GM12864 (cell line): ENCODE results near the gene ZNF648.

Source experiments
- DNase-seq: peaks from one replicate; pipeline ENCODE4 v3.0.0-alpha.2; 2011; ENCODE audit warnings: low read depth
- H3K4me3 ChIP-seq: 2 replicates; pipeline ENCODE4 v1.5.1; 2011; ENCODE audit warnings: mild to moderate bottlenecking, low read depth, low read length, control low read depth
- TF ChIP-seq, protein P1 (sequence below): IDR thresholded peaks from 2 replicates; pipeline ENCODE4 v1.5.1; 2011; ENCODE audit warnings: low read depth, mild to moderate bottlenecking, moderate library complexity, low read length, control low read depth, inconsistent platforms; ENCODE audit errors: missing control alignments

Gene ZNF648

DNA sequence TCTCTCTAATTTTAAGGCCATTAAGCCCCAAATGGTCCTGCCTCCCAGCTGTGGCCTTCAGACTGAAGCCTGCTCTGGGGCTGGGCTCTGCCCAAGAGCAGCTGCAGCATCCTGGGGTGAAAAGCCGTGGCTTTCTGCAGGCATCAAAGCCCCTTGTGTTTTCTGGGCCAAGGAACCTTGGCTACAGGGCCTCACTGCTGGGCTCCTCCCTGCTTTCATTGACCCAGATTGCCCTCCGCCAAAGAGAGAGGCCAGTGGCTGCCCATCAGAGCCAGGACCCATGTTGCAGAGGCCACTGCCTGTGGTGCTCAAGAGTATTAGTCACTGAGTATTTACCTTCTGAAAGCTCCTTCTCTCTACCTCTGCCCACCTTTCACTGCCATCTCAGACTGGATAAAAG lies 1.6 kb downstream of the ZNF648 start:
- TF ChIP-seq, protein P1, sequence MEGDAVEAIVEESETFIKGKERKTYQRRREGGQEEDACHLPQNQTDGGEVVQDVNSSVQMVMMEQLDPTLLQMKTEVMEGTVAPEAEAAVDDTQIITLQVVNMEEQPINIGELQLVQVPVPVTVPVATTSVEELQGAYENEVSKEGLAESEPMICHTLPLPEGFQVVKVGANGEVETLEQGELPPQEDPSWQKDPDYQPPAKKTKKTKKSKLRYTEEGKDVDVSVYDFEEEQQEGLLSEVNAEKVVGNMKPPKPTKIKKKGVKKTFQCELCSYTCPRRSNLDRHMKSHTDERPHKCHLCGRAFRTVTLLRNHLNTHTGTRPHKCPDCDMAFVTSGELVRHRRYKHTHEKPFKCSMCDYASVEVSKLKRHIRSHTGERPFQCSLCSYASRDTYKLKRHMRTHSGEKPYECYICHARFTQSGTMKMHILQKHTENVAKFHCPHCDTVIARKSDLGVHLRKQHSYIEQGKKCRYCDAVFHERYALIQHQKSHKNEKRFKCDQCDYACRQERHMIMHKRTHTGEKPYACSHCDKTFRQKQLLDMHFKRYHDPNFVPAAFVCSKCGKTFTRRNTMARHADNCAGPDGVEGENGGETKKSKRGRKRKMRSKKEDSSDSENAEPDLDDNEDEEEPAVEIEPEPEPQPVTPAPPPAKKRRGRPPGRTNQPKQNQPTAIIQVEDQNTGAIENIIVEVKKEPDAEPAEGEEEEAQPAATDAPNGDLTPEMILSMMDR = no peak
- DNase-seq = no peak
- H3K4me3 ChIP-seq = no peak overlapping the region

DNA sequence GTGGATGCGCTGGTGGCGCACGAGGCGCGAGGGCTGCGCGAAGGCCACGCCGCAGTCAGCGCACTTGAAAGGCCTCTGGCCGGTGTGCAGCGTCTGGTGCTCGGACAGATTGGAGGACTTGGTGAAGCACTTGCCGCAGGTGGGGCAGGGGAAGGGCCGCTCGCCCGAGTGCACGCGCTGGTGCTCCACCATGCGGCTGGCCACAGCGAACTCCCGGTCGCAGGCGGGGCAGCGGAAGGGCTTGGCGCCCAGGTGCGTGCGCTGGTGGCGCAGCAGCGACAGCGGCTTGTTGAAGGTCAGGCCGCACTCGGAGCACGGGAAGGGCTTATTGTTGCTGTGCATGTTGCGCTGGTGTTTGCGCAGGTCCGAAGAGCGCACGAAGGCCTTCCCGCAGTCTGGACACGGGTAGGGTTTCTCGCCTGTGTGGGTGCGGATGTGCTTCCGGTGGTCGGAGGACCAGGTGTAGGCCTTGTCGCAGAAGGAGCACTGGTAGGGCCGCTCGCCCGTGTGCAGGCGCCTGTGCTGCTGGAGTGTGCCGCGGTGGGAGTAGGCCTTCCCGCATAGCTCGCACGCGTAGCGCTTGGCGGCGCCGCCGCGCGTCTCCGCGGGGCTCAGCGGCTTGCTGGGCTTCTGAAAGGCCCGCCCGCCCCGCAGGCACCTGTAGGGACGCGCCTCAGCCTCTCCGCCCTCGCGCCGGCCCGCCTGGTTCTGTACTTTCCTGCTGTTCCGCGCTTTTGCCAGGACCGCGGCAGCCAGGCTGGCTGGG lies 4.7 kb downstream of the ZNF648 start:
- no peak for DNase-seq
- TF ChIP-seq, protein P1 = no peak
- no peak overlapping the region for H3K4me3 ChIP-seq

DNA sequence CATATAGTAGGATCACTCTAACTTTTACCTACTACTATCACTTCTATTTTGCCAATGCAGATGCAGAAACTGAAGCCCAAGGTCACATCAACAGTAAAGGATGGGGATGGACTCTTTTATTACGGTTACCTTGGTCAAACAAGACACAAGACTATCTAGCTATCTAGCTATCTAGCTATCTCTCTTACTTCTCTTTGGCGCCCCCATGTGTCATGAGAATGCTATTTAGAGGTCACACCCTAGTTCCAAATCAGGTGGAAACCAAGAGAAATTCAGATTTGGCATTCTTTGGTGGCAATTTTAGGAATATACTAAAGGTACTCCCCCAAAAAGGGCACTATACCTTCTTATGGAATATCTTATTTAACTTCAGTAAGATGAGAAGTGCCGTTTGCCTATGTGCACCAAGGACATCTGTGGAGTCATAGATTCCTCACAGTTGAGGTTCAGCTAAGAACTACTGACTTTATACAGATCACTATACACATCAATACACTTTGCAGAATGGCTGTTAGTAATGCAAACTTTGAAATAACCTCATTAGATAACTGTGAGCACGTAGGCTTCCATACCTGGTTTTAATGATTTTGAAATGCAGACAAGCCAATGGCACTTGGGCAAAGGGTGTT lies 6.7 kb downstream of the ZNF648 start:
- peak; percentile 21 for DNase-seq
- TF ChIP-seq, protein P1 = peak; percentile 70
- no peak overlapping the region for H3K4me3 ChIP-seq

DNA sequence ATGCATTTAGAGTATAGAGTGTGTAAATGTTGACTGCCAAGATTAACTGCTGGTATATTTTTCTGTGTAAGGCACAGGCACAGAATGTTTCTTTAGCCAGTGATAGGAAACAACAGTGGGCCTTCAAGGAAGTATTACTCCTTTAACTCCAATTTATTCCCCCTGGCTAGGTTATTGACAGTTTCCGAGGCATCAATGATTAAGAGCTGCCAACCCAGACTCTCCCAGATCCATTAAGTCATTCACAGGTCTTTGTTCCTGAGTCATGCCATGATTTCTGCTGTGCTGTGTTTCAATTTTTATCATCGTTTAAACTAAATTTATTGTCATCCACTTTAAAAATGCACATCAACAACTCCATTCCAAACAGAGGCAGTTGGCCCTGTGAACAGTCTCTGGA lies 9.2 kb downstream of the ZNF648 start:
- no peak for DNase-seq
- no peak overlapping the region for H3K4me3 ChIP-seq
- TF ChIP-seq, protein P1 = no peak

DNA sequence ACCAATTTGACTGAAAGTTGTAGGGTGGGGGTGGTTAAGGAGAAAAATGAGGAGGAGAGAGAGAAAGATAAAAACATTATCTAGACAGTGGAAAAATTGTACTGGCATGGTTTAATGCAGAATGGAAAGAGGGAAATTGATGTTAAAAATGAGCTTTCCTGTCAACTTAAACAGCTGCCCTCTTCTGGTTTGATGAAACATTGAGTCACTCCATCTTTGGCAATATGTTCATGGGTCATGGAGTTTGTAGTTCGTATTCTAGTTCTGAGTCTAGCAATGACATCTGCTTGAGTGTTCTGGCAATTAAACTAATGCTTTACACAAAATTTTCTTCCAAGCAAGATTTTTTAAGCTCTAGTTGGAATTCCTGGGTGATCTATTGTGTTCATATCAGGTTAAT lies 9.6 kb downstream of the ZNF648 start:
- H3K4me3 ChIP-seq = no peak overlapping the region
- no peak for DNase-seq
- TF ChIP-seq, protein P1 = peak; percentile 10

DNA sequence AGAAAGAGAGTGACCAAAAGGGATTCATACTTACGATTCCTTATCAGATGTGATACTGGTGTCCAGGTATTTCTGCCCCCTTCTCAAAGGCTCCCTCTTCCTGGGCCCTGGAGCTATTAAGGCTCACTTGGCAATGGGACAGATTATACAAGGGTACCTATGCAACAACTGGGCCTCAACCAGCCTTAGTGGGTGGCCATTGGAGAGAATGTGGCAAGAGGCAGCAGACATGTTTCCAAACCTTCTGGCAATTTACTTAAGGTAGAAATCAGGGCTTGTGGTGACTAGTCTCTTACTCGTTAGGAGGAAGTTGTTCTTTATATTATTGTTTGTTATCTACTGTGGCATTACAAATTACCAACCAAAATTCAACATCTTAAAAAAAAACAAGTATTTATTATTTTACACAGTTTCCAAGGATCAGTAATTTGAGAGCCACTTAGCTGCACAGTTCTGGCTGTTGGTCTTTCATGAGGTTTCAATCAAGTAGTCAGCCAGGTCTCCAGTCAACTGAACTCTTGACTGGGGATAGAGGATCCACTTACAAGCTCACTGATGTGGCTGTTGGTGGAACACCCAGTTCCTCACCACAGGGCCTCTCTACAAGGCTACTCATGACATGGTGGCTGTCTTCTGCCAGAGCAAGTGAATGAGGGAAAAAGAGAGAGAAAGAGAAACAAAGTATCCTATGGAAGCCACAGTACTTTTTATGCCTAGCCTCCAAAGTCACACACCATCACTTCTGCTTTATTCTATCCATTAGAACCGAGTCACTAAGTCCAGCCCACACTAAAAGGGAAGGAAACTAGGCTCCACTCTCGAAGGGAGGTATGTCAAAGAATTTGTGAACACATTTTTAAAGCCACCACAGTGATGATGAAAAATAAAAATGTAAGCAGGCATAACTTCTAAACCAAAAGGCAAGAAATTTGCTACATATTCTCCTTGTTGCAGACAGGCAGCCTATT lies 10.7 kb downstream of the ZNF648 start:
- TF ChIP-seq, protein P1 = no peak
- H3K4me3 ChIP-seq = no peak overlapping the region
- DNase-seq = no peak
